Kidney tubule cell (primary cell): ENCODE data around the gene LHFPL3.
A peak's percentile ranks its signal among the peaks of the same experiment; 100 is the strongest.
"Not testable (repeated sequence)": the region's sequence is repeated elsewhere in the genome, so short reads cannot be mapped to it uniquely, and the experiment has no call there.

Experiments used
- DNase-seq: peaks from one replicate; pipeline ENCODE4 v3.0.0-alpha.2; 2018; ENCODE audit warnings: low spot score

Gene LHFPL3

DNA sequence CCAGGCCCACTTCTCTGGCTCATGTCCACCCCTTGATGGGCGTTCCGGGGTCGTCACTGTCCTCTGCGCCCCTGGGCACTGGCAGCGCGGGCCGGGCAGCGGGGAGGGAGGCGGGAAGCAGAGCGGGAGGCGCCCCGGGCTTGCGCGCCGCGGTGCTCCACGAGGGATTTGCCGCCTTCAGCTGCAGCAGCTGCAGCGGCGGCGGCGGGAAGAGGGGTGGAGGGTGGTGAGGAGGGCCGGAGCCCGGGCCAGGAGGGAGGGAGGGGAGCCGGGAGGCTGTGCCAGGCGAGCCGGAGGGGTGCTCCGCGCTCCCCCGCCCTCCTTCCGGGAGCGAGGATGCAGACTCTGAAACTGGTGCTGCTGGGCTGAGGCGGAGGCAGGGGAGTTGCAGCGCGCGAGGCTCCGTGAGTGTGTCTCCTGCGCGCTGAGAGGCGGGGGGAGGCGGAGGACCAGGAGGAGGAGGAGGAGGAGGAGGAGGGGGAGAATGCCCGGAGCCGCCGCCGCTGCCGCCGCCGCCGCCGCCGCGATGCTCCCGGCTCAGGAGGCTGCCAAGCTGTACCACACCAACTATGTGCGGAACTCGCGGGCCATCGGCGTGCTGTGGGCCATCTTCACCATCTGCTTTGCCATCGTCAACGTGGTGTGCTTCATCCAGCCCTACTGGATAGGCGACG lies at the start of gene LHFPL3:
LHFPL3 (plus strand) TSS at position 308 of the 674 bp plus-strand sequence.
- no peak for DNase-seq

DNA sequence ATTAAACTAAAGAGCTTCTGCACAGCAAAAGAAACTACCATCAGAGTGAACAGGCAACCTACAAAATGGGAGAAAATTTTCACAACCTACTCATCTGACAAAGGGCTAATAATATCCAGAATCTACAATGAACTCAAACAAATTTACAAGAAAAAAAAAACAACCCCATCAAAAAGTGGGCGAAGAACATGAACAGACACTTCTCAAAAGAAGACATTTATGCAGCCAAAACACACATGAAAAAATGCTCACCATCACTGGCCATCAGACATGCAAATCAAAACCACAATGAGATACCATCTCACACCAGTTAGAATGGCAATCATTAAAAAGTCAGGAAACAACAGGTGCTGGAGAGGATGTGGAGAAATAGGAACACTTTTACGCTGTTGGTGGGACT lies 46.7 kb upstream of the LHFPL3 start:
- not testable (repeated sequence) for DNase-seq

DNA sequence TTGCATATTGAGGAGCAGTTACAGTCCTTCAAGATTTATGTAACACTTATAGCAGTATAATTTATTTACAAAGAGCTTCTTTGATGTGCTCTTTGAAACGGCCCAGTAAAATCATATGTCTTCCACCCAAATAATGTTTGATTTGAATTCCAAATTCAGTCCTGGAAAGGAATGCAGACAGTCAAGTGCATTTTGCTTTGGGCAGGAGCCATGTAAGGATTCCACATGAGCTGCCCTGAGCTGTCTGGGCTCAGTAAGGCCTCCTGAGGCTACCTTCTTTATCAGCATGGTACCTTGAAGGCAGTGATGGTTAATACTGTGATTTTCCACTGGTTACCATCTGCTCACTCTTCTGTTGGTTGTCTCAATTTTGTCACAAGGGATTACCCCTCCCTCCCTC lies 41.6 kb upstream of the LHFPL3 start:
- no peak for DNase-seq

DNA sequence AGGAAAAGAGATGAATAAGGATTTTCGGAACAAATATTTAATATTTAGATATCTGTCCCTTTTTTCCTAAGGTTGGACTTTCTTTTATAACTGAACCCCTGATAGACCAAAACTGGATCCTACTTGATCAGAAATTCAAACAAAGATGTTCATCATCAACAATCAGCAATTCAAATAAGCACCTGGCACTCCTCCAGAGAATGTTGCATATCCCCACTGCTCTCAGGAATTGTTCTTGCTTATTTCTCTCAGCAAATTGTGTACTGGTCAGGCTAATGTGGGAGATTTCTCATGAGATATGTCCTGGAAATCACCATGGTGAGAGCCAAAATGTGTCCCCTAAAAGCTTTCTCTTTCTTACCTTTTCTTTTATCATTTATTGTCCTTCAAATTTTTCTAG lies 40.3 kb upstream of the LHFPL3 start:
- DNase-seq: no peak

DNA sequence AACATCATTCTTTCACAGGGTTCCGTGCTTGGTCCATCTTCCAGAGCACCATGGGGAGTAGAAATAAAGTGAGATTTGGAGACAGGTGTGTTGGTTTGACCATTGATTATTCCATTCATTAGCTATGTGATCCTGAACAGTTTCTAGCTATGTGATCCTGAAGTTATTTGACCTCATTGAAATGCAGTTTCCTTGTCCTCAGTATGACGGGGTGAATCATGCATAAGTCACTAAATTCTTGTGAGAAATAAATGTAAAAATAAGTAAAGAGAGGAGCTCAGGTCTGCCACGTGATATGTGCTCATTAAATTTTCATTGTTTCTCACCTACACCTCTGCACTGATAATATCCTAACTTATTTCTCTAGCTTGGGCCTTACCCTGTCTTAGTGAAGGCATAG lies 34.1 kb upstream of the LHFPL3 start:
- DNase-seq: peak; percentile 80

DNA sequence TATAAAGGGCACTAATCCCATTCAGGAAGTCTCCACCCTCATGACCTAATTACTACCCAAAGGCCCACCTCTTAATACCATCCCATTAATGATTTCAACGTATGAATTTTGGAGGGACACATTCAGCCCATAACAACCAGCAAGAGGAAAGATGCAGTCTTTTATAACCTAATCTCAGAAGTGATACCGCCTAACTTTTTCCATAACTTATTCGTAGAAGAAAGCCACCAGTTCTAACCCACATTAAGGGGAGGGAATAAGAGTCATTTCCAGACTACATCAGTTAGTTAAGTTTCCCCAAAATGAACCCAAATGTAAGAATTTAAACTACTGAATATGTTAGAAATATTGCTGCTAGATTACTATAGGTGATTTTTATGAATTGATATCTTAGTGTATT lies 32.1 kb upstream of the LHFPL3 start:
- DNase-seq: no peak

DNA sequence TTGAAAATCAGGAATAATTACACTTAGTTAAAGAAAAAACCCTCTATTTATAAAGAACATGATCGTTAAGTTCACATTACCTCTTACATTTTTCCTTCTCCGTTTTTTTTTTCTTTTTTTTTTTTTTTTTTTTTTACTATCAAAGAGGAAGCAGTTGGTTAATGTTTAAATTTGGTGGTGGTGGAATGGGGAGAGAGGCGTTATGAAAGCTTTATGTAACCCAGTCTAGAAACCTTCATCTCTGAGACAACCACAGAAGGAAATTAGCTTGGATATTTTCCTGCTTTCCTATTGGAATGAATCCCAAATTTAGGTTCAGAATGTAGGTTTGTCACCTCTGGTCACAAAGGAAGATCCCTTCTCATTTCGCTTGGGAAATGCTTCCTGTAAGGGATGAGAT lies 31.5 kb upstream of the LHFPL3 start:
- peak; percentile 66 for DNase-seq

DNA sequence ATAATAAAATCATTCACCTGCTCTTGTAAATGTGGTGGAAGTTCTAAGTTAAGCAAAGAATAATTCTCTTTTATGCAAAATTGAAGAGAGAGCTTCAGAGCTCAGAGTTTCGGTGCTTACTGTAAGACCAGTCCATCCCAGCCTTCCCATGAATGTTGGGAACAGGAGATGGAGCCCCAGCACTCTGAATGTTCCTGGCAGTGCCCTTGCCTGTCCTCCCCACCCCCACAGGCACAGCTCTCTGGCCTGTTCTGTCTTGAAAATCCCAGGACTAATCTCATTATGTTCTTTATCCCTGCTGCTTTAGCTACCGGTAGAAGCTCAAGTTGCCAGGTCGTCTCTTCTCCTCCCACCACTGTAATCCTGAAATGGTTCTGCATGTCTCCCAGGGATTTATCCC lies 29.1 kb upstream of the LHFPL3 start:
- DNase-seq: no peak

DNA sequence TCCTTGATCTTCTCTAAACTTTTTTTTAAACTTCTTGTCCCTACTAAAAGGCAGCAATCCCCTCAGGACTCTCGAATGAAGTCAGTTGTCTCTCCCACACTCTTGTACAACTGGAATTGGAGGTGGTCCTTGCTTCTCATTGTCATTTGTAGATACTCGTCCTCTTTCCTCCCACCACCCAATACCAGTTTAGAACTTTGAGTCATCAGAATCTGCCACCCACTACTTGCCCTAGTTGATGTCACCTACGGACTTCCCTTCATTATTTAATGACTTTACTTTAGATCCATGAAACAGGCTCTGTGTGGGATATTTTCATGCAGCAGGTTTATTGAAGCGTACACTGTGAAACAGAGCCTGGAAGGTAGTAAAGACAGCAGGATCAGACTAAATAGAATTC lies 28.6 kb upstream of the LHFPL3 start:
- no peak for DNase-seq

DNA sequence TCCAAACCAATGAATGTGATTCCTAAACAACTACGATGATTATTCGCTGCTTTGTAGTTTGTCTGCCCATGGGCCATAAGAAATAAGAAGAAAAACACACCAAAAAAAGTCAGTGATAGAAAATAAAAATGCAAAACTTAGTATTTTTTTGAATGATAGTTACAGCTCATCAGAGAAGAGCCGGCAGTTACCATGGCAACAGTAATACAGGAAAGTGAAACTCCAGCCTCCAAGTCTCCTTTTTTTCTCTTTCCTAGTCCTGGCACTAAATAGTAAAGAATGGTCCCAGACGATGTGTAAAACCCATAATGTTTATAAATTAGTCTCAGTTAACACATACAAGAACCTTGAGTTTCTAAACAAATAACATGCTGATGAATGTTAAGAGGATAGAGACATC lies 21.6 kb upstream of the LHFPL3 start:
- DNase-seq: no peak

DNA sequence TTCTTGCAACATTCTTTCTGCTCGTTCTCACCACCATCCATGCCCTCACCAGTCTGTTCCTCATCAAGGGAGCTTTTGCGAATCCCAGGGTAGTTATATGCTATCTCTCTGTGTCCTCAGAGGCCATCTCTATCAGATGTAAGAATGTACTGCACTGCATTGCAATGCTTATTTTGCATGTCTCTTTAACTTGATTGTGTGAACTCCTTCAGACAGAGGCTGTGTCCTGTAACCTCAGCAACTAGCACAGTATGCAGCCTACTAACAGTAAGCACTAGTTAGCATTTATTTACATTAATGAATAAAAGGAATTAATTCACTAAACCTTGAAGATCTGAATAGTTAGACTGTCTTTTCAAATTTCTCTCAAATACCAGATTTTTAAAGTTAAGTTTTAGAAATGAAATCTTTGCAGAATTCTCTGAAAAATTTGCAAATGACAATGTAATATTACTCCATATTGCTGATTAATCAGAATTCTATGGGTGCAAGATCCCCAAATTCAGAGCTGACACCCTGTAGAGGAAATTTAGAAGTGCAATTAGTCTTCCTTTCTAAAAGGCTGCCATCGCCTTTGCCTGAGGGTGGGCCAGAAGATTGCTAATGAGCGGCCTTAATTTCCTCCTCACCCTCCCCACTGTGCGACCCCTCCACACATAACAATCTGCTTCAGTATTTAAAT lies 10.3 kb upstream of the LHFPL3 start:
- DNase-seq: no peak

DNA sequence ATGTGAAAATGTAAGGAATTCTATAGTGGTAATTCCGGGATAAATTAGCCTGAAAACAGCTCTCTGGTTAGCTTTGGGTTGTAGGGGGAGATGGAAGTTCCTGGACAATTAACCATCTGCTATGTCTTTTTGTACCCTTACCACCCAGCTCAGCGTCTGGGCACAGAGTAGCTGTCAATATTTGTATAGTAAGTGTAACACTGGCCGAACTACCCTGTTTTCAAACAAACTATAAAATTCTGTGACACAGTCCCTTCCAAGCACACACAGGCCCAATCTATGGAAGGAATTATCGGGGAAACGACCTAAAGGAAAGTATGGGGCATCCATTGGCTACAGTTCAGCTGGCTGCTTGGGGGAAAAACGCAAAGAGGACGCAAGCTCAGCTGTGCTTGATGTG lies 869 bp upstream of the LHFPL3 start:
- DNase-seq: no peak

DNA sequence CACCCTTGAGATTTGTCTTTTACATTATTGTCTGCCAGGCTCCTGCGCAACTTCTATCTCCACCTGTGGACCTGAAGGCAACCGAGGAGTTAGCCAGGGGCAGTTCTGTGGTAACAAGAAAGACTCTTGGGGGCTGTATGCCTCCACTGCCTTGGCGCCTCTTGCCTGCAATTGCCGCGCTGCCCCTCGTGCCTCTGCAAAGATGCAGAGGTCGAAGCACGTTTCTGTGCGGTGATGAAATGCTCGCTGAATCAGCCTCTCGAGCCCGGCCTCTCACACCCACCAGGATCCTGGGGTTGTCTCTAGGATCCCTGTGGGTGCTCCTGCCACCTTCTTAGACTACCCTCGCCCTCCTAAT lies 486 bp upstream of the LHFPL3 start:
- DNase-seq: no peak

DNA sequence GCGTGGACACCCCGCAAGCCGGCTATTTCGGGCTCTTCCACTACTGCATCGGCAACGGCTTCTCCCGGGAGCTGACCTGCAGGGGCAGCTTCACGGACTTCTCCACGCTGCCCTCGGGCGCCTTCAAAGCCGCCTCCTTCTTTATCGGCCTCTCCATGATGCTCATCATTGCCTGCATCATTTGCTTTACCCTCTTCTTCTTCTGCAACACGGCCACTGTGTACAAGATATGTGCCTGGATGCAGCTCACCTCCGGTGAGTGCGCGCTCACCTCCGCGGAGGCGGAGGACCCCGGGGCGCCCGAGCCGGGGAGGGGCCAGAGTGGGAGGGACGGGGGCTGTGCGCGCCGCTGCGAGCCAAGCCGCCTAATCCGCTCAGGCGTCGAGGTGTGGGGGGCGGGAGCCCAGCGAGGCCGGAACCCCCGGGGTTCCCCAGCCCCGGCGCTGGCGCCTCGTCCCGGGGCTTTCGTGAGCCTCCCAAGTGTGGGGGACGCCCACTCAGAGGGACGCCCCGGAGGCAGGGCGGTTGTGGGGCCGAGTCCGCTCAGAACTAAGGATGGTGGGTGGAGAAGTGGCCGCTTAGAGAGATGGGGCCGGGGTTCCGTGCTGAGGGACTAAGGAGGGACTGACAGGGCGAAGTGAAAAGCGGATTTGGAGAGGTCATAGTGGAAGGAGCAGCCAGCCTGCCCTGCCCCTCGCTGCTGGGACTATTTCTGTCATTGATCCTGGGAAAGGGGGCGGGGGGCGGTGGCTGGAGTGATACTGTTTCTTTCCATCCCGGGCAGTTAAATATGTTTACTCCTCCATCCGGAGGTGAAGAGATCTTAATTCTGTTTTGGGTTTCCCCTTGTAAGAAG lies 795 bp downstream of the LHFPL3 start:
- DNase-seq: no peak

DNA sequence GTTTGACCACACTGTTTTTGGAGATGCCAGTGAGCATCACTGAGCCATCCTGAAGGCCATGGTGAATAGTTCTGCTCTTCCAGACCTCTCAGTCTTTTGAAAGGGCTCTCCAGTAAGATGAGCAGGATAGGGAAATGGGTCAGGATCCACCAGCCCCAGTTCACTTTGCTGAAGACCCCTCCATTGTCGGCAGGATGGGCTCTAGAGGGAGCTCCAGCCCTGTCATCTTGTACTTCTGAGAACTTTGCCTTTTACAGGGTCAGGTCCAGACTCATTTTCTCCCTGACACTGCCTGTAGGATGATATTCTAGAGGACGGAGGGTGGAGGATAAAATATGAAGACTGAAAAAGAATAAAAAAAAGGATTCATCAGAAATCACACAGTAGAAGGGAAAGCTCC lies 13.1 kb downstream of the LHFPL3 start:
- DNase-seq: no peak

DNA sequence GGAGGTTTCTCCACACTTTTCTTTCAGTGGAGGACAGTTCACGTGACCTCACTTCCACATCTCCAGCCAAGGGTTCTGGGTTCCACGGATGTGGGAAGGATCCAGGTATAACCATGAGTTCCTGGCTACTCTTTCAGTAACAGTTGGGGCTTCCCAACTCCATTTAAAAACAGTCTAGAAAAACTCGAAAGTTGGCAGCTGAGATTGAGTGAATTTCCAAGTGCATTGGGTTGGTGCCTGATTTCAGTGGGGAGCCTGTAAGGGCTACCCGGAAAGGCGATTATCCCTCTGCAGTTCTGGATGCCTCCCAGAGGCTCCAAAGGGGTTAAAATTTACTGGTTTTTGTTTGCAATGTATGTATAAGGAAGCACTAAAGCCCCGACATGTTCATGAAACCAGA lies 24.3 kb downstream of the LHFPL3 start:
- DNase-seq: no peak

DNA sequence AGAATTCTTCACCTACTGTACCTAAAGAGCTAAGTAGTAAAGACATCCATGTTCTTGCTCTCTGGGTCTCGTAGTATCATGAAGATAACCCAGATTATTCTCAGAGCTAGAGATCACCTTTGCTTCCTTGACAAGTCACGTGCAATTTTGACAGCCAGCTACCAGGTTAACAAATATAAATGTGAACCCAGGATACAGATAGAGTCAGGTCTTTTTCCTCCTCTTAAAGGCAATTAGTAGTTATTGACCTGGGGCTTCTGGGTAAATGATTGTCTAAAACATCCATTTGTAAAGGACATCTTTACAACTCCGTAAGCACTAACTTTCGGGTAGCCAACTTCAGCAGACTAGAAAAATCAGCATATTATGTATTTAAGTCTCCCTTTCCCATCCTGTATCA lies 28.8 kb downstream of the LHFPL3 start:
- DNase-seq: no peak

DNA sequence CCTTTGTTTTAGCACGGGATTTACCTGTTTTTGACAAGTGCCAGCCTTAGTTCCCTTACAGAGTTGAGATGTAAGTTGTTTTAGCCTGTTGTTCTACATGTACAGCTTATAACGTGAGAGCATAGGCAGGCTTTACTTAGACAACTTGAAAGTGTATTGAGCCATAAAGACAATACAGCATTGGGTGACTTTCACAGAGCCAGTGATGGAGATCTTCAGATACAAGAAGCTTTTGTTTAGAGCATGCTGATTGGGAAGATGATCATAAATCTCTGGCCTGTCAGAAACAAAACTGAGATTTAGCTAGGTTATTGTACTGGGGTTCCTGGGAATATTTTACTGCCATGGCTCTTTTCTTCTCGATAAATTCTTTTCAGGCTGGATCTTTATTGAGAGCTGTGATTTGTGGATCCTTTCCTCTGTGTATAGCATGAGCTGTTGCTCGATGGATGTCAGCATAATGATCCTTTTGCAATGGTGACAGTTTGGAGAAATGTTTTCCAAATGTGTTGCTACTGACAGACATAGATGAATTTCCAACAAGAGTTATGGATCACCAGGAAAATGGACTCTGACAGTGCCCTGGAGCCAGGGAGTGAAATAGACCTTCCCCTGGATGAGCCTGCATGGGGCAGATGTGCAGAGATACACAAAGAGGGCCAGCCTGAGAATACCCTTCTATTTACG lies 30.2 kb downstream of the LHFPL3 start:
- DNase-seq: no peak

DNA sequence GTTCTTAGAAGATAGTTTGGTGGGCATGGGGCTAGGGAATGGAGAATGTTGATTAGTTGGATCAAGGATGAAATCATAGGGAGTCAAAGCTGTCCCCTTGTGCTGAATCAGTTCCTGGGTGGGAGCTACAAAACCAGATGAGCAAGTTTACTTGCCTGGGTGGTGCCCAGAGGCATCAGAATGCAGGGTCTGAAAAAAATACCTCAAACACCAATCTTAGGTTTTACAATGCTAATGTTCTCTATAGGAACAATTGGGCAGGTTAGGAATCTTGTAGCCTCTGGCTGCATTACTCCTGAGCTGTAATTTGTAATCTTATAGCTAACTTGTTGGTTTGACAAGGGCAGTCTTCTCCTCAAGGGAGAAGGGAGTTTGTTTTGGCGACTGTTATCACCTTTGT lies 34.4 kb downstream of the LHFPL3 start:
- no peak for DNase-seq

DNA sequence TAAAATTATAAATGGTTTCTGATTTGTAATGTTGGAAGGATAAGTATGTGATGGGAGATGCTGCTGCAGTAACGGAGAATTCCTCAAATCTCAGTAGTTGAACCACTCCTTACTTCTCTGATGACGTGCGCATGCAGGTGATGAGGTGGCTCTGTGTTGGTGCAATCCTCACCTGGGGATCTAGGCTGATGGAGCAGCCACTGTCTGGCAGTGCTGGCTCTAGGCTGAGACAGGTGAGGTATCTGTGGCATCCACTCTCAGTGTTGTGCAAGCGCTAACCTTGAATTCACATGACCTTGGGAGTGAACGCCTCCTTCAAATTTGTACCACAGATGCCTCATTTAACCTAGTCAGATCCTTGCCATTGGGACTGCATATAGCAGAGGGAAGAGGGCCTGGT lies 35.0 kb downstream of the LHFPL3 start:
- no peak for DNase-seq

DNA sequence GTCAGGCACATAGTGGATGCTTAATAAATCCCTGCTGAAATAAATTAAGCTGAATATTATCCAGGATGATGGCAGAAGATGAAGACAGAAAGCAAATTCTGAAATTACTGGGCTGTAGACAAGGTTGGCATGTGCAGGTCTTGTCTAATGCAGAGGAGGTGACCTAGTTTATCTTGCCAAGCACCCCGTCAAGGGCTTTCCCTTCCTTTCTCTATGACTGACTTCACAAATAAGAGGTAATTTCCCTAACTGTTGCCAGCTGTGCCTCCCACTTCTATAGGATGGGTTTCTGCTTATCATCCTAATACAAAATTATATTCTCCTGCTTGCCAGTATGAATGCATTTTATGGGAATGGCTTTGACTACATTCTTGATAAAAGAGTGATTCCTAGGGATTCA lies 38.0 kb downstream of the LHFPL3 start:
- DNase-seq: no peak

DNA sequence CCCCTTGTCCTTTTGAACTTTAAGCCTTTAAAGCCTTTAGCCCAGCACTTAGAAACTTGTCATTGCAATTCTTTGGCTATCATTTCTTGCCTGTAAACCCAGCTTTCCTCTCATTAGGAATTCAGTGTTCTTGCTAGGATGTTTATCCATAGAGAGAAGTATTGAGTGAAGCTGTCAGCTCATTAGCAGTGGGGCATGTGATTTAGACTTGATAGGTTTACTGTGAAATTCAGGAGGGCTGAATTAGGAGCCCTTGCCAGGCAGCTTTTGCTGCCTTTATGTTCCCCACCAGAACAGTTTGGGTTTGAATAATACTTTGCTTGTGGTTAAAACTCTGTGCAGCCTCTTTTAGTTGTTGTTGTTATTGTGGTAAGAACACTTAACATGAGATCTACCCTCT lies 39.5 kb downstream of the LHFPL3 start:
- DNase-seq: no peak
